Measurements from ENCODE around the gene CCDC180. TPM values are rescaled to one million over a fixed set of nuclear protein-coding genes. Genes with fewer than 3 reads are reported as not detected.

CCDC180 gene
- total RNA-seq = 0.38 and 2.8 TPM in 2 replicates

DNA sequence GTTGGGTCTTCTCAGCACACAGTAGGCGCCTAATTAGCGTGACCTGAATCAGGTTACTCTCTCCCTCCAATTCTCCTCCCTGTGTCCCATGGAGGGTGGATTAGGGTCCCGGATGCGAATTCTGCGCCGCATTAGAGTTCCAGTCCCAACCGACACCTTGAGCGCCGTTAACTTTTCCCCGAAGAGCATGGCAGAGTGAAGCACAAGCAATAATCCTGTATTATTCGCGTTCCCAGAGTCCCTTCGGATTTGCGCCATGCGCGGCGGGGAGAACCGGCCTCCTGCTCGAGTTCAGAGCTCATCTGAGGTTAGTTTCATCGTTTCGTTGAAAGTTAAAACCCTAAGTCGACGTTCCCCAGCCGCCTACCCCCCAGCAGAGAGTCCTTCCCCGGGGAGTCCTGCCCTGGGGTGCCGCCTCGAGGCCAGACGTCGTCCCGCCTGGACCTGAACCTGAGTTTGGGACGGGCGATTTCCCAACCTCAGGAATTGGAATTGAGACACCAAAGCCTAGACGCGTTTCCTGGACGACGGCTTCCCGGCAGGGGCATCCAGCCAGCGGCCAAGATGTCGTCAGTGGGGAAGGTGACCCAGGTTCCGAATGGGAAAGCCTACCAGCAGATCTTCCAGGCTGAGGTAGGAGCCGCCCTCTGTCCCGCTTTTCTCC lies at the start of gene CCDC180:
CCDC180 (plus strand) TSS at position 160 of the 664 bp plus-strand sequence; CDS start at position 565, 405 bp downstream.

Other genes starting within 250 kb of the CCDC180 start
- 6.9 and 7.6 TPM in 2 replicates for gene TDRD7, start 104.4 kb downstream of the CCDC180 start, total RNA-seq
- under 0.01 and 0.28 TPM in 2 replicates for gene TMOD1, start 194.0 kb downstream of the CCDC180 start, total RNA-seq